Tibial artery (tissue), 4 donors: ENCODE measurements around the gene BIRC2.

ENCODE experiments used
- DNase-seq, 2 donors: peaks; one replicate each; pipeline ENCODE4 v3.0.0-alpha.2; 2019
- H3K27ac ChIP-seq, 2 donors: fragments of 200-600 bp; sonication (generic) in 1 of 2; 1 replicate in 1 of 2; 2 replicates in 1 of 2; pipeline ENCODE4 v1.5.1; 2018 to 2019; ENCODE audit warnings: mild to moderate bottlenecking in 1 of 2
- H3K27me3 ChIP-seq, 2 donors: fragments of 200-600 bp; sonication (generic) in 1 of 2; one replicate each; pipeline versions ENCODE4 v1.5.1 to v1.6.0; 2016 to 2019
- H3K36me3 ChIP-seq, 3 donors: fragments of 200-600 bp; sonication (generic) in 2 of 3; one replicate each; pipeline ENCODE4 v1.5.1; 2016 to 2019; ENCODE audit warnings: mild to moderate bottlenecking in 2 of 3
- H3K4me1 ChIP-seq, 4 donors: fragments of 200-600 bp; sonication (generic) in 2 of 4; 1 replicate in 3 of 4; 2 replicates in 1 of 4; pipeline ENCODE4 v1.5.1; 2016 to 2019
- H3K4me3 ChIP-seq, 2 donors: fragments of 200-600 bp; sonication (generic) in 1 of 2; 1 replicate in 1 of 2; 2 replicates in 1 of 2; pipeline ENCODE4 v1.5.1; 2018 to 2019; ENCODE audit warnings: mild to moderate bottlenecking in 2 of 2
- H3K9me3 ChIP-seq, 3 donors: fragments of 200-600 bp; sonication (generic) in 1 of 3; one replicate each; pipeline ENCODE4 v1.5.1; 2016 to 2019
- intact Hi-C: fragments of 100-400 bp; cut with DNase I; formaldehyde crosslinking; loops from one replicate; pipeline ENCODE4 v1.15.0; 2023; ENCODE audit warnings: low total_unique reads
- TF ChIP-seq, protein P1 (sequence below), 2 experiments: fragments of 200-600 bp in 1 of 2; fragments of 450-650 bp in 1 of 2; IDR thresholded peaks; one replicate each; pipeline ENCODE4 v1.5.1; 2017 to 2019; ENCODE audit warnings: antibody characterized with exemption in 2 of 2, mild to moderate bottlenecking in 1 of 2, moderate library complexity in 1 of 2

Gene BIRC2

DNA sequence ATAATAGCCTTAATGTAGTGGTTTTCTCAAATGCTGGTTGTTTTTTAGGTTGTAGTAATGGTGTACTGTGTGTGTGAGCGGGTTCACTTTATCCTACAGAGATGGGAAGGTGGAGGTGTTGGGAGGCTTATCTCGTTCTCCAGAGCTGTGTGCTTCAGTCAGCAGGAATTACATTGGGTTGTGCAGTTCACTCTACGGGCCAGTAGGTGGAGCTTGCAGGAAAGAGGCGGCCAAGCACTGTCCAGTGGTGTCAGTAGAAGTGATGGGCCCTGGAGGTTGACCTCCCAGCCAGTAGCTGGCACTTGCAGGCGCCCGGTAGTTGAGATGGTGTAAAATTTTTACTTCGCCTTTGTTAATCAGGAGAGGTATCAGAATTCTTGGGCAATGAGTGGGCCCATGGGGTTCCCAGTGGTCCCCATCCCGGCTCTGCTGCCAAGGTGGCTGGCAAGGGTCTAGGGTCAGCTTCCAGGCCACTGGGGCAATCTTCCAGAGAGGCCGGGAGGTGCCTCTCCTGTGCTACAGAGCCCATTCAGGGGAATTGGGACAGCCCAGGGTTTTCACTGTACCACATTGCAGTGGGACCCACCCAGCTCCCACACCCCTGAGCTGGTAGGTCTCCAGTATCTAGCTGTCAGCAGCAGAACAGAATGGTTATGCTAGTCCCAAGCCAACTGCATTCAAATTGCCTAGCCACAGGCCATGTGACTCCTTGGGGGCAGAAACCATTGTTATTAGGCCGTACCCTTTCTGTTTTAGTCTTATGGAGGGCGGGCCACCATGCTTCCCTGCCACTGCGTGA, 43.9 kb downstream of the BIRC2 start:
- intact Hi-C loops = loop anchor here (5.0 kb wide), 1 partner anchor 101 kb away; no protein-coding TSS in a partner anchor
- H3K27ac ChIP-seq = no peak overlapping the region

DNA sequence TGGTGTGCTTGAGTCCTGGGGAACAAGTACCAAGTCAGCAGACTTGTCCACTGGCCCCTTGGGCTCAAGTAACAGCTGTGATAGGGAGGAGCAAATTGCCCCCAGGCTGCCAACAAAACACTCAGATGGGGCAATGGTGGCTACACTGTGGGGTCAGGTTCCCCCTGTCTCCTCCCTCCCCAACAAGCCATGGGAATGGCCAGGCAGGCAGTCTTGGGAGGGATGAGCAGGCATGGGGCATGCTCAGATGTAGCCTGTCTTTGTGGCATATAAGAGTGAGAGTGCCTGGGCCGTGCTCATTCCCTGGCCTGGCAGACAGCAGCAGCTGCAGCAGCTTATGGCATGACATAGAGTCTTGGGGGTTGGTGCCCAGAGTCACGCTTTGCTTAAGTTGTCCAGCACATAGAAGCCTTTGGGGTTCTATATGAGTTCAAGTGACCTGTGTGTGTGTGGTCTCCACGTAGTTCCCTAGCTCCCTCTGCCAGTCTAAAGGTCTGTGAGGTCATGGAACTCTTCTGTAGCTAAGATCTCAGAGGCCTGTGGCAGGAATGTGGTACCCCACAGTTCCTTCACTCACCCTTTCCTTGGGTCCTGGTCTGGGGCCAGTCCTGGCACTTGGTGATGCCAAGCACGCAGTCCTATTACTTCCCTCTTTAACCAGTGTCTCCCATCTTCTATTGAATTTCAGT, 44.7 kb downstream of the BIRC2 start:
- H3K27ac ChIP-seq = no peak overlapping the region

More for the DNA sequence above, 43.9 kb downstream of the BIRC2 start:
- TF ChIP-seq, protein P1, sequence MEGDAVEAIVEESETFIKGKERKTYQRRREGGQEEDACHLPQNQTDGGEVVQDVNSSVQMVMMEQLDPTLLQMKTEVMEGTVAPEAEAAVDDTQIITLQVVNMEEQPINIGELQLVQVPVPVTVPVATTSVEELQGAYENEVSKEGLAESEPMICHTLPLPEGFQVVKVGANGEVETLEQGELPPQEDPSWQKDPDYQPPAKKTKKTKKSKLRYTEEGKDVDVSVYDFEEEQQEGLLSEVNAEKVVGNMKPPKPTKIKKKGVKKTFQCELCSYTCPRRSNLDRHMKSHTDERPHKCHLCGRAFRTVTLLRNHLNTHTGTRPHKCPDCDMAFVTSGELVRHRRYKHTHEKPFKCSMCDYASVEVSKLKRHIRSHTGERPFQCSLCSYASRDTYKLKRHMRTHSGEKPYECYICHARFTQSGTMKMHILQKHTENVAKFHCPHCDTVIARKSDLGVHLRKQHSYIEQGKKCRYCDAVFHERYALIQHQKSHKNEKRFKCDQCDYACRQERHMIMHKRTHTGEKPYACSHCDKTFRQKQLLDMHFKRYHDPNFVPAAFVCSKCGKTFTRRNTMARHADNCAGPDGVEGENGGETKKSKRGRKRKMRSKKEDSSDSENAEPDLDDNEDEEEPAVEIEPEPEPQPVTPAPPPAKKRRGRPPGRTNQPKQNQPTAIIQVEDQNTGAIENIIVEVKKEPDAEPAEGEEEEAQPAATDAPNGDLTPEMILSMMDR (IDR thresholded peaks at IDR 0.05) = peak; percentile 77 to 86
- Histone ChIP-seq H3K4me3 (no peak overlapping the region), H3K36me3 (peaks cover 13 to 76% (median 52%) of the 10 kb centered on the region in 3 donors), H3K27me3 (no peaks in the 10 kb centered on the region), H3K4me1 (no peaks in the 10 kb centered on the region), H3K9me3 (no peaks in the 10 kb centered on the region)
- peak; percentile 57 to 78 for DNase-seq

DNA sequence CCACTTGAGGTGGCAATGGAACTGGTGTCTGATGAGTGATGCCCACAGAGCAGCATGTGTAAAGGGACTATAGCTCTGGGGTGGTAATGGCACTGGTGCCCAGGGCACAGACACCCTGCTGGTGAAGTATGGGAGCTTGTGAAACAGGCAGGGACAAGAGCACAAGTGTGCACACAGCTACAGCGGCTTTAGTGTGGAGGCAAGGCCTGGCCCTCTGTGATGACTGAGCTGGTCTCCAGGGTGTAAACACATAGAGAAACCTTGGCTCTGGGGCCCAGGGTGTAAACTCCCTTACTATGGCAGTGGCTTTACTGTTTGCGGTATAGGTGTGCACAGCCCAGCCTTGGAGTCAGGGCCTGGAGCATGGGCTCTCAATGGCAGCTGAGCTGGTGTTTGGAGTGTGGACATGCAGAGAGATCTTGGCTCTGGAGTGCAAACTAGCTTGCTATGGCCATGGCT, 46.3 kb downstream of the BIRC2 start:
- no peaks in the 10 kb centered on the region for H3K9me3 ChIP-seq
- H3K27ac ChIP-seq = no peak overlapping the region
- TF ChIP-seq, protein P1 (IDR thresholded peaks at IDR 0.05) = no peak
- H3K4me3 ChIP-seq = no peak overlapping the region
- intact Hi-C loops = loop anchor here (5.0 kb wide), 1 partner anchor 99 kb away; no protein-coding TSS in a partner anchor
- peaks cover 10 to 72% (median 48%) of the 10 kb centered on the region in 3 donors for H3K36me3 ChIP-seq
- H3K27me3 ChIP-seq = no peaks in the 10 kb centered on the region
- DNase-seq = no peak
- no peaks in the 10 kb centered on the region for H3K4me1 ChIP-seq

More for the DNA sequence above, 44.7 kb downstream of the BIRC2 start:
- no peak for DNase-seq
- Histone ChIP-seq H3K36me3 (peaks cover 13 to 79% (median 48%) of the 10 kb centered on the region in 3 donors), H3K27me3 (no peaks in the 10 kb centered on the region), H3K9me3 (no peaks in the 10 kb centered on the region), H3K4me3 (no peak overlapping the region), H3K4me1 (no peaks in the 10 kb centered on the region)
- intact Hi-C loops = loop anchor here (5.0 kb wide), 1 partner anchor 101 kb away; no protein-coding TSS in a partner anchor
- TF ChIP-seq, protein P1 (IDR thresholded peaks at IDR 0.05) = no peak

DNA sequence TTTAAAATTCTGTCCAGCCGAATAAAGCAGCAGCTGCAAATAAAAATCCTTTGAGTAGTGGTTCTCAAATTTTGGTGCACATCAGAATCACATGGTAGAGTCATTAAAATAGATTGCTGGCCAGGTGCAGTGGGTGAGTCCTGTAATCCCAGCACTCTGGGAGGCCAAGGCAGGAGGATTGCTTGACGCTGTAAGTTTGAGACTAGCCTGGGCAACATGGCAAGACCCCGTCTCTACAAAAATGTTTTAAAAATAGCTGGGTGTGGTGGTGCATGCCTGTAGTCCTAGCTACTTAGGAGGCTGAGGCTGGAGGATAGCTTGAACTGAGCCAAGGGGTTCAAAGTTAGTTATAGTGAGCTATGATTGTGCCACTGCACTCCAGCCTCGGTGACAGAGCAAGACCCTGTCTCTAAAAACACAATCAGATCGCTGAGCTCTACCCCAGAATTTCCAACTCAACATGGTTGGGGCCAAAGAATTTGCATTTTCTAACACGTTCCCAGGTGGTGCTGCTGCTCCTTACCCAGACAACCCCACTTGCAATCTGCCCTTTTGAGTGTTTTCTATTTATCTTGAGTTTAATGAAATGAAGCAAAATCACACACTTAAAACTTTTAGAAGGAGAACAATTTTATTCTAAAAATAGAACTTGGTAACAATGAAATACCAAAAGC, 48.8 kb downstream of the BIRC2 start:
- H3K4me3 ChIP-seq = no peak overlapping the region
- intact Hi-C loops = no loop called here
- H3K27ac ChIP-seq = no peak overlapping the region
- H3K9me3 ChIP-seq = no peaks in the 10 kb centered on the region
- H3K36me3 ChIP-seq = peaks cover 6 to 78% (median 50%) of the 10 kb centered on the region in 3 donors
- no peak for DNase-seq
- H3K4me1 ChIP-seq = no peaks in the 10 kb centered on the region
- TF ChIP-seq, protein P1 (IDR thresholded peaks at IDR 0.05) = no peak
- no peaks in the 10 kb centered on the region for H3K27me3 ChIP-seq

DNA sequence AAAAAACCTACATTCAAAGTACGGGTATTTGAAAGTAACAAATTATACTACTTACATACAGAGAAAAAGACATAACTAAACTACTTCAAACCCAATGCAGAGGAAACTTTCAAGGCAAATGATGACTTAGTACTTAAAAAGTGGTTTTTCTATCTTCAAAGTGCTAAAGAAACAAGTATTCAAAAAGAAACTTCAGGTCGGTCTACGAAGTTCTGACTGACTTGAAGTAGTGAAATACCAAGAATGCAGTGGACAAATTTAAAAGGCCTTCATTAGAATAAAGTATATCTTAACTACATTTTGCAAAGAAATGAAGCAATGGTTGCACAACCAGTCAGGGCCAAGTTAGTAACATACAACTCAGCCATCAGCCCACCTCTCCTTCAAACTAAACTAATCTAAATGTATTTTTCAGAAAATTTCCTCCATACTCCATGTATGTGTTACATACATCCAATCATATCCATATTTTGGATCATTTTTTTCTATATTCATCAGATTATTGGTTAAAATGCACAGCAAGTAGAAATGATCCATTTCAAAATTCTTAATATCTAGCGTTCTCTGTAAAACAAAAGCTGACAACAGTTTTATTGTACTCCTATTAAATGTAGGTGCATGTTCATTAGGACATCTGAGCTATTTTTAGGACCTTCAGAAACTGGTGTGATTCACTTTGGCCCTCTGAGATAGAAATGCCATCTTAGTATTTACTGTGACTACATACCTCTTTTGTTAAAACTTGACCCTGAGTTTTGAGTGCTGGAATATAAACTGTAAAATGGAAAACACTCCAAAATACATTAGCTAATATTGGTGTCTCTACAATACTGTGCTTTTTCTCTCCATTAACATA, 49.9 kb downstream of the BIRC2 start:
- Histone ChIP-seq H3K9me3 (no peaks in the 10 kb centered on the region), H3K36me3 (peaks cover 17 to 78% (median 46%) of the 10 kb centered on the region in 3 donors), H3K4me1 (no peaks in the 10 kb centered on the region), H3K27ac (no peak overlapping the region), H3K4me3 (no peak overlapping the region), H3K27me3 (no peaks in the 10 kb centered on the region)
- intact Hi-C loops = no loop called here
- TF ChIP-seq, protein P1 (IDR thresholded peaks at IDR 0.05) = no peak
- no peak for DNase-seq
